ENCODE measurements around the gene TMEM89.

The TMEM89 gene

GRCh38 chr3:48636149-48636655, 14.6 kb upstream of the TMEM89 start:
- Histone ChIP-seq H3K36me3 (peaks cover 4% of the 10 kb centered on the region), H3K4me1 (no peaks in the 10 kb centered on the region), H3K27me3 (no peaks in the 10 kb centered on the region), H3K4me3 (ENCODE audit: low read depth, low read length) (no peak overlapping the region; the same call in 1 of the 2 replicates), H3K9me3 (no peaks in the 10 kb centered on the region)
- DNase-seq = no peak
- TF ChIP-seq, protein P1, sequence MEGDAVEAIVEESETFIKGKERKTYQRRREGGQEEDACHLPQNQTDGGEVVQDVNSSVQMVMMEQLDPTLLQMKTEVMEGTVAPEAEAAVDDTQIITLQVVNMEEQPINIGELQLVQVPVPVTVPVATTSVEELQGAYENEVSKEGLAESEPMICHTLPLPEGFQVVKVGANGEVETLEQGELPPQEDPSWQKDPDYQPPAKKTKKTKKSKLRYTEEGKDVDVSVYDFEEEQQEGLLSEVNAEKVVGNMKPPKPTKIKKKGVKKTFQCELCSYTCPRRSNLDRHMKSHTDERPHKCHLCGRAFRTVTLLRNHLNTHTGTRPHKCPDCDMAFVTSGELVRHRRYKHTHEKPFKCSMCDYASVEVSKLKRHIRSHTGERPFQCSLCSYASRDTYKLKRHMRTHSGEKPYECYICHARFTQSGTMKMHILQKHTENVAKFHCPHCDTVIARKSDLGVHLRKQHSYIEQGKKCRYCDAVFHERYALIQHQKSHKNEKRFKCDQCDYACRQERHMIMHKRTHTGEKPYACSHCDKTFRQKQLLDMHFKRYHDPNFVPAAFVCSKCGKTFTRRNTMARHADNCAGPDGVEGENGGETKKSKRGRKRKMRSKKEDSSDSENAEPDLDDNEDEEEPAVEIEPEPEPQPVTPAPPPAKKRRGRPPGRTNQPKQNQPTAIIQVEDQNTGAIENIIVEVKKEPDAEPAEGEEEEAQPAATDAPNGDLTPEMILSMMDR (IDR thresholded peaks at IDR 0.05; ENCODE audit: low read depth, low read length) = no peak

DNA sequence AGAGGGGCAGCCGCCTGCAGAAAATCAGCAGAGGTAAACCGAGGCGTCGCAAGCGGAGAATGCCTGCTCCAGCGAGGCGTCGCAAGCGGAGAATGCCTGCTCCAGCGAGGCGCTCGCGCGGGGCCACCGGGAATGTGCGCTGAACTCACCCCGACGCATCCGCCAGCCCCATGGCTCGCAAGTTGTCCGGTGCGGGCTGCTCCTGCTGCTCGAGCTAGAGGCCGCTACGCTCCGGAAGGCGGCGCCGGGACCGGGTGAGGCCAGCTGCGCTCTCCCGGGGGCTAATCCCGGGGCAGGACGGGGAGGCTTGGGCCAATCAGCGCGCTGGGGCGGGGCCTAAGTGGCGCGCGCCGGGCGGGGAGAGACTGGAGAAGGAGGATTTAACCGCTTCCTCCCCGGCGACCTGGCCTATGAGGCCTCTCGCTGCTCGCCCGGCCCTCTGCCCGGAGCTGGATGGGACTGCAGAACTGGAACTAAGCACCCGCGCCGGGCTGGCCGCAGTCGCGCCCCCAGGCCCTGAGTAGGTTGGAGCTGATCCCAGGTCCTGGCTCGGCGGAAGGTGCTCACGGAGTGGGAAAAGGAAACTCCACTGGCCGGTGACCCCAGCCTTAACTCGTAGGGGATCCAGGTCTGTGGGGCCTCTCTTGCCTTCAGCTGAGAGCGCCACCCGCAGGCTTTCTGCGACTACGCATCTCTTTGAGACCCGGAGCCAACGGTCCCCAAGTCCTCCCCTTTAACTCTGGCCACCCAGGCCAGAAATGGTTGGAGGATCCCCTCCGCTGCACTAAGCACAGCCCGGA, 13.9 kb upstream of the TMEM89 start, which contains the start of gene SLC26A6:
SLC26A6 (minus strand) TSS at position 240 of the 800 bp plus-strand sequence; CDS start at position 172, 68 bp downstream.
- H3K27me3 ChIP-seq = no peaks in the 10 kb centered on the region
- H3K36me3 ChIP-seq = peaks cover 4% of the 10 kb centered on the region
- TF ChIP-seq, protein P1 (IDR thresholded peaks at IDR 0.05; ENCODE audit: low read depth, low read length) = peak; percentile 46
- H3K4me1 ChIP-seq = no peaks in the 10 kb centered on the region
- H3K9me3 ChIP-seq = no peaks in the 10 kb centered on the region
- H3K4me3 ChIP-seq (ENCODE audit: low read depth, low read length) = peak within 1 kb of the TSS; percentile 65
- peak; percentile 95 for DNase-seq

GRCh38 chr3:48634661-48635221, 13.2 kb upstream of the TMEM89 start:
- Histone ChIP-seq H3K4me1 (no peaks in the 10 kb centered on the region), H3K9me3 (no peaks in the 10 kb centered on the region), H3K4me3 (ENCODE audit: low read depth, low read length) (peak overlapping the region; percentile 65), H3K27me3 (no peaks in the 10 kb centered on the region), H3K36me3 (peaks cover 4% of the 10 kb centered on the region)
- TF ChIP-seq, protein P1 (IDR thresholded peaks at IDR 0.05; ENCODE audit: low read depth, low read length) = no peak
- peak; percentile 46 for DNase-seq

GRCh38 chr3:48633743-48634142, 12.2 kb upstream of the TMEM89 start:
- no peak for DNase-seq
- H3K4me1 ChIP-seq = no peaks in the 10 kb centered on the region
- H3K9me3 ChIP-seq = no peaks in the 10 kb centered on the region
- TF ChIP-seq, protein P1 (IDR thresholded peaks at IDR 0.05; ENCODE audit: low read depth, low read length) = no peak
- no peaks in the 10 kb centered on the region for H3K27me3 ChIP-seq
- H3K36me3 ChIP-seq = no peaks in the 10 kb centered on the region
- H3K4me3 ChIP-seq (ENCODE audit: low read depth, low read length) = no peak overlapping the region

DNA sequence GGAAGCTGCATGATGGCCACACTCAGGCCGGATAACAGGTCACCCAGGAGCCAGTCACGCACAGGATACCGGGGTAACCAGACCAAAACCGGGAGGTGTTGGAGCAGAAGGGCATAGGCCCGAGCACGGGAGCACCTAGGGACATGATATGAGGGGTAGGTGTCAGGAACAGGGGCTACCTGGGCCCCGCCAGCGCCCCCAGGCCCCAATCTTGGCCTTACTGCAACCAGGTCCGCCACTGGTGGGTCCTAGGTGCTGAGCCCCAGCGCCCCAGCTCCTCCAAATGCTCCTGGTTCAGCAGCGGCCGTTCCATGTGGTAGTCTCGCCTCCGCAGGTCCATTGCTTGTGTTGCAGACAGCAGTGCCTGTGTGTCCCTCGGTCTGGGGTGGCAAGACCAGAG, 11.7 kb upstream of the TMEM89 start:
- Histone ChIP-seq H3K36me3 (no peaks in the 10 kb centered on the region), H3K9me3 (no peaks in the 10 kb centered on the region), H3K27me3 (no peaks in the 10 kb centered on the region), H3K4me1 (no peaks in the 10 kb centered on the region), H3K4me3 (ENCODE audit: low read depth, low read length) (no peak overlapping the region)
- TF ChIP-seq, protein P1 (IDR thresholded peaks at IDR 0.05; ENCODE audit: low read depth, low read length) = no peak
- no peak for DNase-seq
